Hematopoietic multipotent progenitor cell (in vitro differentiated cells): ENCODE data around the gene DNAJB7. TPM values are rescaled to one million over a fixed set of nuclear protein-coding genes. Genes with fewer than 3 reads are reported as not detected.
"Not testable (repeated sequence)": the region's sequence is repeated elsewhere in the genome, so short reads cannot be mapped to it uniquely, and the experiment has no call there.

Source experiments
- DNase-seq, 3 donors: peaks; one replicate each; pipeline ENCODE4 v3.0.0-alpha.2; 2011 to 2015; ENCODE audit warnings: low read depth in 2 of 3, low spot score in 2 of 3
- small RNA-seq: library from RNA; depleted of rRNA; stranded (forward); fragments of <200 nt; gene quantifications from one replicate; pipeline ENCODE3, GENCODE V24; 2012
- total RNA-seq: library from RNA; depleted of rRNA; stranded (reverse); fragments of >200 nt; gene quantifications from one replicate; pipeline ENCODE4 v1.2.3, GENCODE V29; 2012

DNAJB7 gene
- total RNA-seq, 1 donor, result not detected

DNA sequence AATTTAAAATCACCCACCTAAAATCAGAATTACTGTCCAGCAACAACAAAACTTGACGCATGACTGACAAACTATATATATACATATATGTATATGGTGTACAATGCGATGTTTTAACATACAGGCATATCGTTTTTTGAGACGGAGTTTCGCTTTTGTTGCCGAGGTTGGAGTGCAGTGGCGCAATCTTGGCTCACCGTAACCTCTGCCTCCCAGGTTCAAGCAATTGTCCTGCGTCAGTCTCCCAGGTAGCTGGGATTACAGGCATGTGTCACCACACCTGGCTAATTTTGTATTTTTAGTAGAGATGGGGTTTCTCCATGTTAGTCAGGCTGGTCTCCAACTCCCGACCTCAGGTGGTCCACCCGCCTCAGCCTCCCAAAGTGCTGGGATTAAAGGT is 16.1 kb downstream of the DNAJB7 start:
- not testable (repeated sequence) for DNase-seq

DNA sequence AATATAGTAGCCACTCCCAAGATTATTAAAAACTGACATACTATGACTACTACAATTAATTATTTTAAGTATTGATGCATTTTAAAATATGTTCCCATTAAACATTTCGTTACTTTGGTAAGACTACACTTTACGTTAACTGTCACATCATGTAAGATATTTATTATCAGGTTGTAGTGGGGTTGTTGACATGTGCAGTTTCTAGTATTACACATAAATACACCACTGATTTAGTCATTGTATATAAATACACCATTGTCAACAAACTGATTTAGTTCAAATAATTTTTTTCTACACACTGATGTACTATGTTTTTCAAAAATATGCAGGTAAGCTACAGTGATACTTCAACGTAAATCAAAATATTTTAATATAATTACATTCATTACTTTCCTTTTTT is 17.0 kb downstream of the DNAJB7 start:
- DNase-seq, result no peak

DNA sequence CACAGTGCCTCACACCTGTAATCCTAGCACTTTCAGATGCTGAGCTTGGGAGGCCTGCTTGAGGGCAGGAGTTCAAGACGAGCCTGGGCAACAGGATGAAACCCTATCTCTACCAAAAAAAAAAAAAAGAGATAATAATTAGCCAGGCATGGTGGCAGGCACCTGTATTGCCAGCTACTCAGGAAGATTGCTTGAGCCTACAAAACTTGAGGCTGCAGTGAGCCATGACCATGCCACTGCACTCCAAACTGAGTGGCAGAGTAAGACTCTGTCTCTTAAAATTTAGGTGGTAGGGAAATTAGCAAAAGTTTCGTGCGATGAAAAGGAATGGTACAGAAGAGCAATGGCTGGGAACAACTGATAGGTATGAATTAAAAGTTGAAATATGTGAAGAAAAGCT is 23.4 kb downstream of the DNAJB7 start:
- no peak for DNase-seq

DNA sequence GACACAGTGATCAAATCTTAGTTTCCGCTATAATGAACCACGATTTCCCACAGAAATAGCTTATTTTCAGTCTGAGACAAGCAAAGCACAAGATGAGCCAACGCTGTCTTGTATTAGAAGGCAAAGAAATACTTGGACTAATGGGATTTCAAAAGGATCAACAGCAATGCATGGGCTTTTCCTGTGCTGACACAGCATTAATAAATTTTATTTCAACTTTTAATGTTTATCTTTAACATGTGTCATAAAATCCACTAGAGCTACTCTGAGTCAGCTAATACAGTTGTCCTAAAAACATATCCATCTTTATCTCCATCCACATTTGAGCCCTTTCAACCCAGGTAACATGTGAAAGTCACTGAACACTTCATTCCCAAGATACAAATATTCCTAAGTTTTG is 27.3 kb downstream of the DNAJB7 start:
- no peak for DNase-seq

DNA sequence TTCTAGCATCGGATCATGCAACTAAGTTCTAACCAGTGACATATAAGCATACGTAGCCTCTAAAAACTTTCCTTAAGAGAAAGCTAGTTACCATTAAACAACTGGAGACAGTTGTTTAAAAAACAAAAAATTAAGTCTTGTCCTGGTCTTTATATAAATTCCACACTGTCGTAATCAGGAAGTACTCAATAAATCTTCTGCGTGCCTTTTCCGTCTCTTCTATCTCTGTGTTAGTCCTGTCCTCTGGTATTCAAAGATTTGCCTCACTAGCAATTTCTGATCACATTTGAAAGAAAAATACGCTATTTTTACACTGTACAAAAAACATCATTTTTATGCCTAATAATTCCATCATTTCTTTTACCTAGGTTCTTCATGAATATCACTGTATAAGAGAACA is 32.8 kb downstream of the DNAJB7 start:
- no peak for DNase-seq

DNA sequence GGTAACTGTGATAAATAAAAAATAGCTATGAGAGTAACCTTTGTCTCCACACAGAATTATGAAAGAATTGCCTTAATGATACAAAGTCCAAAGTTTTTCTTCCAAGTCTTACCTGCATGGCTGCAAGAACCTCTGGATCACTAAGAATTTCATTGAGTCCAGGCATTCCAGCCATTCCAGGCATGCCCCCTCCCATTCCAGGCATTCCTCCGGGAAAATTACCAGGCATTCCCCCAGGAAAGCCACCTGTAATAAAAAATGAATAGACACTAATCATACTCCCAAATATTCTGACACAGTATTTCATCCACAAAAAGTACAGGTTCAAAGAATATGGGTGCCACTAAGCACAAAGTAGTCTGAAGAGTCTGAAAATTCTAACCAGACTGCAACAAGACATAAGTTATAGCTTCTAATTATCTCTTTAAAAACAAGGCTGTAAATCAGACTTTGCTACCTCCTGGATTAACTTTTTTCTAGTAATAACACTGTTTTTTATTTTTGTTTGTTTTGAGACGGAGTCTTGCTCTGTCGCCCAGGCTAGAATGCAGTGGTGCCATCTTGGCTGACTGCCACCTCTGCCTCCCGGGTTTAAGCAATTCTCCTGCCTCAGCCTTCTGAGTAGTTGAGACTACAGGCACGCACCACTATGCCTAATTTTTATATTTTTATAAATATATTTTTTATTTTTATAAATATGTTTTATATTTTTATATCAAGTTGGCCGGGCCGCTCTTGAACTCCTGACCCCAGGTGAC is 34.8 kb downstream of the DNAJB7 start:
- no peak for DNase-seq

DNA sequence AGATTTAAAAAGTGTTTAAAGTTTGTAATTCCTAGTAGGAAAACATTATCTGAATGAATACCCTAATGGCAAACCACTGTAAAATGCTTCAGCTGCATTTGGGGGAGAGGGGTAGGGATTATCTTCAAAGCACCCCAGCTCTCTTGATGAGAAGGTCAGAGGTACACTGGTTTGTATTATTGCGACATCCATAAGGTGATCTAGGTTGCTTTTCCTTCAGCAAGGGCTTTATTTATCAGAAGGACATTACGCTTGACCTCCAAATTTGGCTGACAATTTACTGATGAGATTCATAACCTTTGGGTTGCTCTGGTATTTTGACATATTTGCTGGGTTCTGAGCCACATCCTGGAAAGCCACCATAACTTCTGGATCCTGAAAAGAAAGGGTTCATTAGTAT is 35.6 kb downstream of the DNAJB7 start:
- not testable (repeated sequence) for DNase-seq

DNA sequence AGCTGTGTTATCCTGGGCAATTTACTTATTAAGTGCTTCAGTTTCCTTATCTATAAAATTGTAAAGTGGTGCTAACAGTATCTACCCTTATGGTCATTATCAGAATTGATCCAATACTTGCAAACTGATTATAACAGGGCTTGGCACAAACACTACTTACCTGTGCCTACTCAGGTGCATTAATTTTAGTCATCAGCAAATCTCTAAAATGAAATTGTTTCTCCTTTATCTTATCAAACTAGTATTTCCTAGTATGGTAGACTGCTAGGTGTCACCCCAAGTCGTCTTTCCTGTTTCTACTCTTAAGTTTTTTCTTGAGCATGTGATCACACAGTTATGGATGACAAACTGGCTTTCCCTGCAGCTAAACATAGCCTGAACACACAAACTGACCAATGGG is 38.5 kb downstream of the DNAJB7 start:
- no peak for DNase-seq

DNA sequence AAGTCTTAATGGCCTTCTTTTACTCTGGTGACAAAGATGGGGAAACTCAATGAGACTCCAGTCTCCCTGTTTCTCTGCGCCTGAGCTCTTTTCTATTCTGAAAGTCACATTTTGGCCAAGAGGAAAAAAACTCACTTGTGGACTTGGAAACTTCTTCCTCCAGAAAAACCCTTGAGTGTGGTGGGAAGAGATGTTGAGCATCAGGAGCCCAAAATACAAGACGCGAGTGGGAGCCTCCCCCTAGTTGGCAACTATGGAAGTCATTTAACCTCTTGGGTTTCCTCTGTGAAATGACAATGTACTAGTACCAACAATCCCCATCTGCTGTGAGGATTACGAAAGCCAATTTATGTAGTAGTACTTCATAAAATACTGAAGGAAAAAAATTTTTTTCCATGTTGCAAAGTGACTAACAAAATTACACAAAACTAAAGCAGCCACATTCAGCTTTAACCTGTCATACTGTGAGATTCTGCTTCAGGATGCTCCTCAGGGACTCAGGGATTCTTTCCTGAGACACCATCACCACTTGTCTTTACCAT is 42.2 kb downstream of the DNAJB7 start:
- peak in 2 of 3 donors; percentile 16 to 51 for DNase-seq

DNA sequence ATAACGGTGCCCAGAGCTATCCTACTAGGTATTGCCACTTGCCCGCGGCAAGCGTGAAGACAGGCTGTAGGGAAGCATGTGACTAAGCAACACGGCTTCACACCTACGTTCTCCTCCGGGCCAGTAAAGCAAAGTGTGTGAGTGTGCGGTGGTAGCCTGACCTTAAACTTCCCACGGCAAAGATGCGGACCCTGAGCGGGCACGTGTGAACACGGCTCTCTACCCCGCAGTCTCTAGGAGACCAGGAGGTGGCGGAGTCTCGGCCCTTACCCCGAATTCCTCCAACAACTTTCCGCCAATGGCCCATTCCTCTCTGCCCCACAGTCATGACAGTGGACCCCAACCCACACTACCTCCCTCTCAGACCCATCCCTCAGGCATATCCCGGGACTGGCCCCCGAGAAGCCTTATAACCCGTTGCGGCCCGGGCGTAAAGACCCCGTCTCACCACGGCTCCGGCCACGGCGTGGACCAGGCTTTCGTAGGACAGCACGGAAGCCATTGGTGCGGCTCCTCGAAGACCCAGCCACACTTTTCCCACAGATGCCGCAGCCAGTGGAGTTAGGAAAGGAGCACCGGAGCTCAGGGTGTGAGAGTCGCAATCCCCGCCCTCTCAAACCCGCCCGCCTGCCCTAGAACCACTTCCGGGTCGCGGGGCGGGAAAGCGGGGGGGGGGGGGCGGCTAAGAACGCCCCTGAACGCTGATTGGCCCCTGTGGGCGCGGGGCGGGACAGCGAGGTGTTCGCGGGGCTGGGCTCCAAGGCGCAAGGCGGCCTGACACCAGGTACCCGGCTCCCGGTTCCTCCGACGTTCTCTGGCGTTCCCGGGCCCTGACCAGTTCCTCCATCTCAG is 42.9 kb downstream of the DNAJB7 start, which contains the start of gene SLC25A17:
Gene SLC25A17 (minus strand): TSS at position 600 of the 852 bp plus-strand sequence. CDS start 98 bp downstream, at position 502.
- peak; percentile 61 to 88 (median 84) for DNase-seq

DNA sequence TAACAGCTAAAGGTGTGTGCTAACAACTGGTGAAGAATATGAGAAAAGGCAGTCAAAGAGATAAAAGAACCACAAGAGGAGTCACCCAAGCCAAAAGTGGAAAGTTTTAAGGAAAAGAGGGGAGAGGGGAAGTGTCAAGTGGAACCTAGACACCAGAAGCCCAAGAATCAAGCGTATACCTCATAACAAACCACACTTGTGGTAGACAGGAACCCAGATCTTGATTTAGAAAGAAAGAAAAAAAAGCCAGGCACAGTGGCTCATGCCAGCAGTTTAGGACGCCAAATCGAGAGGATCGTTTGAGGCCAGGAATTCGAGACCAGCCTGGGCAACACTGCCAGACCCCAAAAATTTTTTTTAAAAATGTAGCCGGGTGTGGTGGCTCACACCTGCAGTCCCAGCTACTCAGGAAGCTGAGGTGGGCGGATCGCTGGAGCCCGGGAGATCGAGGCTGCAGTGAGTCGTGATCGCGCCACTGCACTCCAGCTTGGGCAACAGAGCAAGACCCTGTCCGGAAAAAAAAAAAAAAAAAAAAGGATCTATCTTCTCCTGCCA is 43.6 kb downstream of the DNAJB7 start:
- peak in 2 of 3 donors; percentile 22 to 37 for DNase-seq

DNA sequence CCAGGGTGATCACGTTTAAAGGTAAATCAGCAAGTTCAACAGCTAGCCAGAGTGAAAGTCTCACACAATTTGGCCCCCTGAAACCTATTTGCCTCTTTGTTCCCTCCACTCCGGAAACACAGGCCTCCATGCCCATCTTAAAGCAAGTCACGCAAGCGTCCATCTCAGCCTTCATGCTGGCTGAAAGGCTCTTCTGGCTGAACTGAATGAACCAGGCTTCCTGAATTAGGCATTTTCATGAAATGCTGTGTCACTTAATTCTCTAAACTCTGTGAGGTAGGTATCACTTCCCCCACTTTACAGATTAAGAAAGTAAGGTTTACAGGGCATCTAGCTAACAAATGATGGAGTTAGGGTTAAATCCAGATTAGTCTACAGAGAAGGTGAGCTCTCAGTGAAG is 44.2 kb downstream of the DNAJB7 start:
- DNase-seq, result no peak

DNA sequence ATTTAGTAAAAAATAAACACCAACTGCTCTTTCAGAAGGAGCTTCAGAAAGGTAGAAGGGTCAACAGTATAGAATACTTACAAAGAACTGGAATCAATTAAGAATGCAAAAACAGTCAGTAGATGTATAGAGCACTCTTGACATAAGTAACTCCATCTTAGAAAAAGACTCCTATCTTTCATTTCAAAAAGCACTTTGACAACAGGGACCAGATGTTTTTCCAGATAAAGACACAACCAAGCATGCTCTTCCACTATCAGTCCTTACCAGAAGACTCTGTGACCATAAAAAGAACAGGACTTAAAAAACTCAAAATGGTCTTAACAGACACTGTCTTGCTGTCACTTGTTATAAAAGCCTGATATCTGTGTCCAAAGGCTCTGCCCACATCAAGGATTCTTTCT is 48.0 kb downstream of the DNAJB7 start:
- DNase-seq, result peak in 2 of 3 donors; percentile 11 to 45

Small RNA genes within 50 kb of the gene (small RNA-seq; reads per million reads assigned to genes)
- 0.47 reads per million for gene MIR4766

Other genes starting within 250 kb of the DNAJB7 start
- 84.3 TPM for gene MRTFA, start 225.4 kb downstream of the DNAJB7 start, total RNA-seq
- gene MCHR1, start 182.6 kb downstream of the DNAJB7 start, total RNA-seq, result not detected
- gene SLC25A17, start 42.8 kb downstream of the DNAJB7 start, total RNA-seq, result 8.9 TPM
- gene ST13, start 5.5 kb downstream of the DNAJB7 start, total RNA-seq, result 86.2 TPM
- 7.5 TPM for gene XPNPEP3, start 5.0 kb downstream of the DNAJB7 start, total RNA-seq
- gene RBX1, start 89.3 kb upstream of the DNAJB7 start, total RNA-seq, result 40.7 TPM
- gene EP300, start 230.5 kb upstream of the DNAJB7 start, total RNA-seq, result 119 TPM